Osteocyte (in vitro differentiated cells): ENCODE data around the gene GLUL. TPM values are rescaled to one million over a fixed set of nuclear protein-coding genes. Genes with fewer than 3 reads are reported as not detected.

Experiments
- DNase-seq: peaks from one replicate; pipeline ENCODE4 v3.0.0; 2021; ENCODE audit warnings: mixed read lengths; ENCODE audit not compliant: unreplicated experiment; ENCODE audit errors: extremely low spot score
- H3K27ac Mint-ChIP-seq: one replicate; pipeline ENCODE4 v1.8.0; 2021; ENCODE audit warnings: mild to moderate bottlenecking, mixed read lengths; ENCODE audit not compliant: unreplicated experiment
- H3K27me3 Mint-ChIP-seq: one replicate; pipeline ENCODE4 v1.8.0; 2021; ENCODE audit warnings: mixed read lengths; ENCODE audit not compliant: unreplicated experiment
- H3K36me3 Mint-ChIP-seq: one replicate; pipeline ENCODE4 v1.8.0; 2021; ENCODE audit warnings: mixed read lengths; ENCODE audit not compliant: unreplicated experiment
- H3K4me1 Mint-ChIP-seq: one replicate; pipeline ENCODE4 v1.8.0; 2021; ENCODE audit warnings: mixed read lengths; ENCODE audit not compliant: unreplicated experiment
- H3K4me3 Mint-ChIP-seq: one replicate; pipeline ENCODE4 v1.8.0; 2021; ENCODE audit warnings: mild to moderate bottlenecking, moderate library complexity, mixed read lengths; ENCODE audit not compliant: unreplicated experiment
- H3K9me3 Mint-ChIP-seq: one replicate; pipeline ENCODE4 v1.8.0; 2021; ENCODE audit warnings: mixed read lengths; ENCODE audit not compliant: unreplicated experiment
- total RNA-seq: library from RNA; stranded (reverse); gene quantifications from 2 replicates; pipeline ENCODE4 v1.2.1, GENCODE V29; 2021
- TF ChIP-seq, protein P1 (sequence below): fragments of 200-600 bp; sonication (generic); IDR thresholded peaks from 2 replicates; pipeline ENCODE4 v1.5.0; 2021; ENCODE audit warnings: antibody characterized with exemption, mild to moderate bottlenecking, moderate library complexity

Gene GLUL
- total RNA-seq, 1 donor from 2014 or later, result 253 TPM

GRCh38 chr1:182428043-182428442 lies 36.5 kb upstream of the GLUL start:
- DNase-seq, result no peak
- Mint-ChIP-seq H3K4me1 (no peaks in the 10 kb centered on the region), H3K4me3 (no peak overlapping the region), H3K27me3 (peaks cover 16% of the 10 kb centered on the region), H3K9me3 (no peaks in the 10 kb centered on the region), H3K36me3 (no peaks in the 10 kb centered on the region), H3K27ac (no peak overlapping the region)
- TF ChIP-seq, protein P1, sequence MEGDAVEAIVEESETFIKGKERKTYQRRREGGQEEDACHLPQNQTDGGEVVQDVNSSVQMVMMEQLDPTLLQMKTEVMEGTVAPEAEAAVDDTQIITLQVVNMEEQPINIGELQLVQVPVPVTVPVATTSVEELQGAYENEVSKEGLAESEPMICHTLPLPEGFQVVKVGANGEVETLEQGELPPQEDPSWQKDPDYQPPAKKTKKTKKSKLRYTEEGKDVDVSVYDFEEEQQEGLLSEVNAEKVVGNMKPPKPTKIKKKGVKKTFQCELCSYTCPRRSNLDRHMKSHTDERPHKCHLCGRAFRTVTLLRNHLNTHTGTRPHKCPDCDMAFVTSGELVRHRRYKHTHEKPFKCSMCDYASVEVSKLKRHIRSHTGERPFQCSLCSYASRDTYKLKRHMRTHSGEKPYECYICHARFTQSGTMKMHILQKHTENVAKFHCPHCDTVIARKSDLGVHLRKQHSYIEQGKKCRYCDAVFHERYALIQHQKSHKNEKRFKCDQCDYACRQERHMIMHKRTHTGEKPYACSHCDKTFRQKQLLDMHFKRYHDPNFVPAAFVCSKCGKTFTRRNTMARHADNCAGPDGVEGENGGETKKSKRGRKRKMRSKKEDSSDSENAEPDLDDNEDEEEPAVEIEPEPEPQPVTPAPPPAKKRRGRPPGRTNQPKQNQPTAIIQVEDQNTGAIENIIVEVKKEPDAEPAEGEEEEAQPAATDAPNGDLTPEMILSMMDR, result no peak

DNA sequence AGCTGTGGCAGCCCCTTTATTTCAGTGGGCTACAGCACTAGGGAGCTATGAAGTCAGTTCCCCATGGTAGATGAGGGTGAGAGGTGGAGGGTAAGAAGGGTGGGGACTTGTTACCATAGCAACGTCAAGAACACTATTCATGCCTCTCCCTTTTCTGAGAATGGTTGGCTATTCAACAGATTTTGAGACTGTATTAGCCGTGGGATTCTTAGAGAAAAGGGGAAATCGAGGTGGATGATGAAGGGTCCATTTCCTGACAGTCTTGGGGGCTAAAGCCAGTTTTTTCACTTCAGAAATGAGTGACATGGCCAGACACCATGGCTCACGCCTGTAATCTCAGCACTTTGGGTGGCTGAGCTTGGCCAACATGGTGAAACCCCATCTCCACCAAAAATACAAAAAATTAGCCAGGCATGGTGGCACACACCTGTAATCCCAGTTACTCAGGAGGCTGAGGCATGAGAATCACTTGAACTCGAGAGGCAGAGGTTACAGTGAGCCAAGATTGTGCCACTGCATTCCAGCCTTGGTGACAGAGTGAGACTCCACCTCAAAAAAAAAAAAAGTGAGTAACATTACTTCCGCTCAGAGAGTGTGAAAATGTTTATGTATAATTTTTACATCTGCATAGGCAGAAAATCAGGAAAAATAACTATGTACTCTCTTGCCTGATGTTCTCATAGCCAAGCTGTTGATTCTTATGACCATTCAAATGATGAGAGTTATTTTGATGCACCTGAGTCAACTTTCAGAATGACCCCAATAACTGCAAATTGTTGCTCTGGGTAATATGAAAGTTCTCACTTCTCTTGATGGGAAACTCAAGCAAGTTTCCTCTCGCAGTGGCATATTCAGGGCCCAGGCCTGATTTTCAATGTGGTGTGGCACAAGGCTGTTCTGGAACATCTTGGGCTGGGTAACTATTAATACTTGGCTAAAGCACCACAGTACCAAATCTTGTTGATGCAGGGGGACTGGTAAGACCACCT lies 35.1 kb upstream of the GLUL start:
- no peaks in the 10 kb centered on the region for H3K4me1 Mint-ChIP-seq
- no peak for DNase-seq
- TF ChIP-seq, protein P1, result no peak
- peaks cover 20% of the 10 kb centered on the region for H3K27me3 Mint-ChIP-seq
- H3K27ac Mint-ChIP-seq, result no peak overlapping the region
- H3K36me3 Mint-ChIP-seq, result no peaks in the 10 kb centered on the region
- no peaks in the 10 kb centered on the region for H3K9me3 Mint-ChIP-seq
- H3K4me3 Mint-ChIP-seq, result no peak overlapping the region

- no peaks in the 10 kb centered on the region for H3K9me3 Mint-ChIP-seq
- H3K27me3 Mint-ChIP-seq, result peaks cover 23% of the 10 kb centered on the region
- no peak for DNase-seq
- no peak overlapping the region for H3K4me3 Mint-ChIP-seq
- TF ChIP-seq, protein P1, result no peak
- no peaks in the 10 kb centered on the region for H3K36me3 Mint-ChIP-seq
- no peaks in the 10 kb centered on the region for H3K4me1 Mint-ChIP-seq
- no peak overlapping the region for H3K27ac Mint-ChIP-seq
These were observed 24.2 kb upstream of the GLUL start for GRCh38 chr1:182415789-182416188.

DNA sequence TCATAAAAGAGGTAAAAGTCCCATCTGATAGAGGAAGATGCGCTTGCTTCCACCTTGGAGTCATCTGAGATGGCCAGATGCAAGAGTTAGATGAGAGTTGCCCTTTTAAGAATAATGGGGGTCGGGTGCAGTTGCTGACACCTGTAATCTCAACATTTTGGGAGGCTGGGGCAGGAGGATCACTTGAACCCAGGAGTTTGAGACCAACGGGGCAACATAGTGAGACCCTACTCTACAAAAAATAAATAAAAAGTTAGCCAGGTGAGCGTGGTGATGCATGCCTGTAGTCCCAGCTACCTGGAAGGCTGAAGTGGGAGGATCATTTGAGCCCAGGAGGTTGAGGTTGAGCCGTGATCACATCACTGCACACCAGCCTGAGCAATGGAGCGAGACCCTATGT lies 22.4 kb upstream of the GLUL start:
- Mint-ChIP-seq H3K4me3 (no peak overlapping the region), H3K9me3 (no peaks in the 10 kb centered on the region), H3K27ac (no peak overlapping the region), H3K4me1 (no peaks in the 10 kb centered on the region), H3K36me3 (no peaks in the 10 kb centered on the region), H3K27me3 (peaks cover 17% of the 10 kb centered on the region)
- no peak for DNase-seq
- TF ChIP-seq, protein P1, result no peak

DNA sequence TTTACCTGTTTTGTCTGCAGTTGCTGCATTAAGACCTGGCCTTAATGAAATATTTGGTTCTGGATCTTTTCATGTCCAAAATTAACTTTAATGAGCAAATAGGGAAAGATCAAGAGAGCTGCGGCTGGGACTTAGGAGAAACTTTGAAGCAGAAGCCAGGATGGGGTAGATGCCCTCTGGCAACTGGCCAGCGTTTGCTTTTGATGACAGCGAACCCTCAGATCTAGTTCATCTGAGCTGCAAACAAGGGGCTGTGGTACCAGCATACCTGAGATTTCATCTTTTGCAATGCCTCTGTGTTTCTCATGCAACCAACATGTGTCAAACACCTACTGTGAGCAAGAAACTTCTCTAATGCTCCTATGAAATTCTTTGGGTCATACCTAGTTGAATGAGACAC lies 21.9 kb upstream of the GLUL start:
- H3K27ac Mint-ChIP-seq, result no peak overlapping the region
- H3K4me1 Mint-ChIP-seq, result no peaks in the 10 kb centered on the region
- no peaks in the 10 kb centered on the region for H3K9me3 Mint-ChIP-seq
- no peaks in the 10 kb centered on the region for H3K36me3 Mint-ChIP-seq
- DNase-seq, result no peak
- no peak overlapping the region for H3K4me3 Mint-ChIP-seq
- TF ChIP-seq, protein P1, result no peak
- peaks cover 18% of the 10 kb centered on the region for H3K27me3 Mint-ChIP-seq
